NOMO-1 treated with dmso at 0.1 percent for 144 hours (cell line): ENCODE results near the gene ZNF664.

Source experiments
- DNase-seq: peaks from one replicate; lab custom pipeline; 2025; ENCODE audit not compliant: unreplicated experiment; lab: John Stamatoyannopoulos, UW

Gene ZNF664

GRCh38 chr12:124055066-124055465, 82.1 kb downstream of the ZNF664 start:
- DNase-seq = no peak

DNA sequence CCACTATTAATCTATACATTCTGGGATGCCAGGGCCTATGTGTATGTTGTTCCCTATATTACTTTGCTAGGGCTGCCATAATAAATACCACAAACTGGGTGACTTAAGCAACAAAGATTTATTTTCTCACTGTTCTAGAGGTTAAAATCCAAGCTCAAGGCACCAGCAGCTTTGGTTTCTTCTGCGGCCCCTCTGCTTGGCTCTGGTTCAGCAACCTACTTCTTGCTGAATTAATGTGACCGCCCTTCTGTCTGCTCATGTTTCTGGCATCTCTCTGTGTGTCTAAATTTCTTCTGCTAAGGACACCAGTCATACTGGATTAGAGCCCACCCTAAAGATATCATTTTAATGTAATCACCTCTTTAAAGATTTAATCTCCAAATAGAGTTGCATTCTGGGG, 84.7 kb downstream of the ZNF664 start:
- DNase-seq = no peak

- no peak for DNase-seq
Measured at GRCh38 chr12:124059752-124060151, 86.7 kb downstream of the ZNF664 start.
